ENCODE measurements around the gene LTA4H.

DNA sequence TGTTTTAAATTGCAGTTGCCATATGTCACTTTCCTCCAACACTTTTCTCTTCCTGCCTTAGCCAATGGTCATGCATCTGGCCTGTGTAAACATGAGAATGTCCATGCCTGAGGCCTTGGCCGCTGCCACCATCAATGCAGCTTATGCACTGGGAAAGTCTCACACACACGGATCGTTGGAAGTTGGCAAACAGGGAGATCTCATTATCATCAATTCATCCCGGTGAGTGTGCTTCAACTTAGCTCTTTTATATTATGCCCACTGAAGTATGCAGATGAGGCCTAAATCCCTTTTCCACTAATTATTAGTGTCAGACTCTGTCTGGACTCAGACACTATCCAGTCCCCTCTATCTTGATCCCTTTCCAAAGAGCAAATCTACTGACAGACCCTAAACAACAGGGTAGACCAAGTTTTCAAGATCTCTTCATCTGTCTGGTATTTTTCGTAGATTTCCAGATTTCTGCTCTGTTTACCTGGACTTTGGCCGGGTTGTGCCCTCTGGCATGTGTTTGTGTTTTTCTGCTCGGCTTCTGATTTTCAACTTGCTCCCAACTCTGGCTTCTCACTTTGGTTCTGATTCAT is 69.0 kb downstream of the LTA4H start:
- TF ChIP-seq CTCF (IDR thresholded peaks at IDR 0.05) (no peak), POLR2A (IDR thresholded peaks at IDR 0.05) (no peak)

All from esophagus squamous epithelium (tissue), 4 donors.